ENCODE results near the gene SLC6A14.

The SLC6A14 gene

GRCh38 chrX:116436358-116436816, at the start of gene SLC6A14:
SLC6A14 (plus strand) TSS chrX:116436606; CDS start chrX:116436710, 104 bp downstream.
- DNase-seq = no peak

GRCh38 chrX:116395752-116396151, 40.7 kb upstream of the SLC6A14 start:
- no peak for DNase-seq

- DNase-seq = no peak
These were observed 36.7 kb upstream of the SLC6A14 start for GRCh38 chrX:116399681-116400080.

DNA sequence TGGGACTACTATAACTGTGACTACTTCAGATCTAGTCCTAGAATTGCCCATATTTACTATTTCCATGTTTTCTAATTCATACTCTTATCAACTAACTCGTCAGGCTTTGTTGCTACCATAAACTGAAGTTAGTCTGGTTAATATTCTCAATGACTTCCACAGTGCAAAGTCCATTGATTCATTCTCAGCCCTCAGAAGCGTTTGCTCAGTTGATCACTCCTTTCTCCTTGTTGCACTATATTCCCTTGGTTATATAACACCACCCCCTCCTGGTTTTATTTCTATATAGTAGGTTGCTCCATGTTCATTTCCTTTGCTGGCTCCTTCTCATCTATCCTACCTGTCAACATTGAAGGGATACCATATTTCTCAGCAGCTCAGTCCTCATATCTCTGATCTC, 27.2 kb upstream of the SLC6A14 start:
- DNase-seq = no peak

DNA sequence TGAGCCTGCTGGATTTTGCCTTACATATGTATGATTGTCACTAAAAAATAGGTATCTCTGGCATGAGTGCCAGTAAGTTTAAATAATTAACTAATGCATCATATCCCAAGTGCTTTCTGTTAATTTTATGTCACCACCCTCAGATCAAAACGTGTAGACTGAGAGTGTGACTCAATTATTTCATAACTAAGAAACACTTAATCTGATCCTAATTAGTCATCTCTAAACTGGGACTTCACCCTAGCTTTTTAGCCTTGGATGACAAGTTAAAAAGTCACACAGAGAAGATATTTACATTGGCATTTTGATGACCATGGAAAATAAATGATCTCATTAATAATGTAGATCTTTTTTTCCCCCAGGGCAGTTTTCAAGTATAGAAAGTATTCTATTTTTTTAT, 23.1 kb upstream of the SLC6A14 start:
- DNase-seq = no peak

- no peak for DNase-seq
These were observed 19.2 kb upstream of the SLC6A14 start for GRCh38 chrX:116417214-116417613.

DNA sequence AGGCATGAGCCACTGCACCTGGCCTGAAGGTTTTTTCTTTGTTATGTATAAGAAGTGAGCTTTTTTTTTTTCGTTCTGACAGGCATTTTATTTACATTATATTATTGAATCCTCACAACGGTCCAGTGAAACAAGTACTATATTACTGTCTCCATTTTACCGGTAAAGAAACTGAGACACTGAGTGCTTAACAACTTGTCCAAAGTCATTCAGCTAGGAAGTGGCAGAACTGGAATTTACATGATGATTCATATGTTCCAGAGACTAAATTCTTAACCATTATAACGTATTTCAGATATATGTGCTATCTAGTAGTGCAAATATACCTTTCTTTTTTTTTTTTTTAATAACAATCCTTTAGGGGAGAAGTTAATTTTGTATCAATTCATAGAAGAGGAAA, 18.4 kb upstream of the SLC6A14 start:
- no peak for DNase-seq

- DNase-seq = no peak
These were observed 8.4 kb upstream of the SLC6A14 start for GRCh38 chrX:116427978-116428377.

DNA sequence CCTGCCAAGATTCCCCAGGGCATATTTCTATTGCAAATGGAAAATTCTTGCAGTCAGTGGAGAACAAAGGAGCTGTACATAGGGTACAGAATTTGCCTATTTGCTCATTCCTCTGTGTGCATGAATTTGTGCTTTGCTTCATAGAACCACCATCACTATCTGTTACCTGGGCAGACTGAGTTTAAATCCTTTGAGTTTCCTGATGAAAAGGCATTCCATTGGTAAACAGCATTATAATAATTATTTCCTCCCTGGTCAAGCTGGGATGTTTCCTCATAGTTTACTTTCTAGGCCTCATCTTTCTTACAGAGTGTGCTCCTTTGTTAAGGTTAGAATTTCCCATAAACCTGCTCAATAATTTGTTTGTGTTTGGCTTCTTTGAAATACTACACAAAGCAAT, 809 bp upstream of the SLC6A14 start:
- no peak for DNase-seq

DNA sequence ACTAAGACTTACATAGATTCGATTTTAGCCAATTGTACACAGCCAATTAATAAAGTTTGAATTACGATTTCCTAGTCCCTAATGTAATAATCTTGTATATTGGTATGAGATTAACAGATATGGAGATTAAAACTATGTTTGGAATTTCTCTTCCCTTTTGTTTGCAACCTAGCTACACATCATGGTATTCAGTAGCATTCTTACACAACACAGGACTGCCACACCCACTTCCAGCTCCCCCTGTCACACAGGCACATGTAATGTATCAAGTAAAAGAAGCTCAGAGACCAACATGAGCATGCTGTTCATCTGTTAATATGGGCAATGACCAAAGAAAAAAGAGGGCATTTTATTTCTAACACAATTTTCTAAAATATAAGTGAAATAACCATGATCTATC, 12.8 kb downstream of the SLC6A14 start:
- DNase-seq = no peak

DNA sequence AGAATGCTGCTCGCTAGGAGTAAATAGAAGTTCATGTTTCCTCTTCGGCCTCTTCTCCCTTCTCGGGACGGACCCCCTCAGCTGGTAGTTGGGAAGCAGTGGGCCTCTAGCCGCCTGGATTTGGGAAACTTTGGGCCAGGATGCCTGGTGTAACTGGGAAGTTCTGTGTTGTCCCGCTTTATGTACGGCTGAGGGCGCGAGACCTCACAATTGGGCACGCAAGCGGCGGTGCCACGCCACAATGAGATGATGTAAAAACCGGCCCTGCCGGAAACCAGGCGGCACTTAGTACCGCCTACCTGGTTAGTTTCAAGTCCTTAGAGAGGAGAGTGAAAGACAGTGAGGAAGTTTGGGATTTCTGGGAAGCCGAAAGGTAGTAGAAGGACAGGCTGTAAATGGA, 26.4 kb downstream of the SLC6A14 start, which contains the start of gene CT83:
Gene CT83, minus strand, starts transcription at position 155 of the 400 bp plus-strand sequence. Its CDS starts 120 bp downstream, at position 35.
- no peak for DNase-seq

GRCh38 chrX:116480059-116480458, 43.7 kb downstream of the SLC6A14 start:
- no peak for DNase-seq

DNA sequence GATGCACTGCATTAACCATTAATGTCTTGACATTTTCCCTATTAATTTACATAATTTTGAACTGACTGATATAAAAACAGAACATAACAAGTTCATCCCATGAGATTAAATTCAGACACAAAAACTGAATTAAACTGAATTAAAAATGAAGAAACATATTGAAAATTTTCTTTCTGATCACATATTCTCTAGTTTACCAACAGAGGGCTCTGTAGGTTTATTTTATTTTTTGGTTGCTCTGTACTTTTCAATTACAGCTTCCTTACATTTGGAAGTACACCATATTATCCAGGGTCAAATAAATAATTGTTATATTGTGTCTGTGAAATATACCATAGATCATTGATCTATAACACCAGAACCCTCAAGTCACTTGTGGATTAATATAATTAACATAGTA, 53.7 kb downstream of the SLC6A14 start:
- no peak for DNase-seq

DNA sequence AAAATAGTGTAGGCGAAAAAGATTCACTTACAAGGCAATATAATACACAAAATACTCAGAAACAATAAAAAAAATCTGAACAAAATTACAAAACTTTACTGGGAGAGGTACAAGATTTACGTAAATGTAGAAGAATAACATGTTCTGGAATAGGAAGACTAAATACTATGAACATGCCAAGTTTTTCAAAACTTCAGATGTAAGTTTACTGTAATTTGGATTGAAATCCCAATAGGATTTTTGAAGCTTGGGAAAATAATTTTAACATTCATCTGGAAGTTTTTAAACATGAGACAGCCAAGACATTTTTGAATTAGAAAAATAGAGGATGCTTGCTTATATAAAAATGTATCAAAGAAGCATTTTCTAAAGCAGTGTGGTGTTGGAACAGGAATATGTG, 56.9 kb downstream of the SLC6A14 start:
- no peak for DNase-seq

DNA sequence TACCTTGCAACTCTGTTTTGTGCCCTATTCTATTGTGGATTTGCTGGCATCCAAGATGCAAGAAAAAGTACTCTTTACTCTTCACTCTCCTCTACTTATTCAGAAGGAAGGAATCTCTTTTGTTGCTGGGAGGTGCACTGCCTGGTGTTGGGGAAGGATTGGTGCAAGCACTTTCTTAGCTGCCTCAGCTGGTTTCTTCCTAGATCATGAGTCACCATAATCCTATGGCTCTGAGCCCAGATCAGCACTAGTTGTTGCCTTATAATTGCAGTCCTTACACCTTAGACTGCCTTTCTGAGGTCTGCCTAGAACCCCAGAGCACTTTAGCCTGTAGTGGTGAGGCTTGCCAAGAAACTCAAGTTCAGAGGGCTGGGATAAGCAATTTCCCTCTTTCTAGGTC, 63.4 kb downstream of the SLC6A14 start:
- DNase-seq = no peak
